Panc1 (cell line): ENCODE data around the gene SLC16A5. TPM values are rescaled to one million over a fixed set of nuclear protein-coding genes. Genes with fewer than 3 reads are reported as not detected.
A peak's percentile ranks its signal among the peaks of the same experiment; 100 is the strongest.
"Not testable (repeated sequence)": the region's sequence is repeated elsewhere in the genome, so short reads cannot be mapped to it uniquely, and the experiment has no call there.

Experiments used
- ATAC-seq: fragments of 200-7000 bp; cut with Tn5 transposase; 2 replicates; pipeline ENCODE4 v1.9.1; 2020; ENCODE audit warnings: mild to moderate bottlenecking, moderate library complexity
- BruUV-seq: library from RNA; stranded (reverse); fragments of 400-500 nt; replicated peaks from 2 replicates; lab custom pipeline; 2021; lab: Mats Ljungman, UMichigan
- CTCF ChIA-PET: fragments of 300-600 bp; sonication (Branson Sonifier 250); formaldehyde crosslinking; loops from one replicate; lab custom pipeline; 2022; ENCODE audit warnings: antibody characterized with exemption; lab: Charles Lee
- POLR2A ChIA-PET: fragments of 300-600 bp; sonication (Branson Sonifier 250); formaldehyde crosslinking; loops from one replicate; lab custom pipeline; 2022; ENCODE audit warnings: antibody characterized with exemption; lab: Charles Lee
- DNase-seq: peaks from one replicate; pipeline ENCODE4 v3.0.0-alpha.2; 2010; ENCODE audit warnings: low read depth, low spot score
- H3K27ac ChIP-seq: 2 replicates; pipeline ENCODE4 v1.5.1; 2011; ENCODE audit warnings: mild to moderate bottlenecking, low read length, inconsistent platforms
- H3K27me3 ChIP-seq: fragments of 200-500 bp; sonication (Bioruptor generic); 2 replicates; pipeline ENCODE4 v1.6.0; 2014; ENCODE audit warnings: low read length, inconsistent platforms; ENCODE audit not compliant: control insufficient read depth, insufficient read depth
- H3K36me3 ChIP-seq: fragments of 200-500 bp; sonication (Bioruptor generic); 2 replicates; pipeline ENCODE4 v1.5.1; 2014; ENCODE audit warnings: inconsistent platforms, mild to moderate bottlenecking, low read length, moderate library complexity; ENCODE audit not compliant: control insufficient read depth, insufficient read depth
- H3K4me1 ChIP-seq: 2 replicates; pipeline ENCODE4 v1.5.1; 2011; ENCODE audit warnings: inconsistent platforms, mild to moderate bottlenecking, low read length, moderate library complexity; ENCODE audit not compliant: control insufficient read depth, insufficient read depth
- H3K4me3 ChIP-seq, 2 experiments: 2 replicates each; pipeline ENCODE4 v1.5.1; 2011 to 2012; ENCODE audit warnings: low read depth in 2 of 2, low read length in 2 of 2, mild to moderate bottlenecking in 2 of 2, inconsistent platforms in 1 of 2, moderate library complexity in 1 of 2
- H3K9me3 ChIP-seq: fragments of 200-500 bp; sonication (Bioruptor generic); 2 replicates; pipeline ENCODE4 v1.5.1; 2014; ENCODE audit warnings: low read depth, mild to moderate bottlenecking, inconsistent platforms, low read length, moderate library complexity; ENCODE audit not compliant: control insufficient read depth, insufficient read depth
- CTCF ChIP-seq: fragments of 450-650 bp; IDR thresholded peaks from 2 replicates; pipeline ENCODE4 v1.5.1; 2017; ENCODE audit warnings: mild to moderate bottlenecking
- POLR2AphosphoS5 ChIP-seq: IDR thresholded peaks from 2 replicates; pipeline ENCODE4 v1.6.1; 2012; ENCODE audit warnings: mild to moderate bottlenecking, low read depth, low read length, moderate library complexity
- REST ChIP-seq, 2 experiments: IDR thresholded peaks; 2 replicates each; pipeline ENCODE4 v1.6.1; 2011 to 2012; ENCODE audit warnings: low read depth in 2 of 2, control low read depth in 1 of 2, low read length in 1 of 2, mild to moderate bottlenecking in 1 of 2, moderate library complexity in 1 of 2; ENCODE audit not compliant: insufficient read depth in 1 of 2
- SIN3A ChIP-seq: IDR thresholded peaks from 2 replicates; pipeline ENCODE4 v1.6.1; 2012; ENCODE audit warnings: low read depth, mild to moderate bottlenecking, low read length, moderate library complexity, borderline replicate concordance; ENCODE audit not compliant: insufficient read depth
- TCF7L2 ChIP-seq: IDR thresholded peaks from 2 replicates; pipeline ENCODE4 v1.6.1; 2011; ENCODE audit warnings: mild to moderate bottlenecking, low read depth, low read length, inconsistent platforms
- in situ Hi-C: cut with HindIII; loops from 2 replicates; pipeline ENCODE4 v1.10.0; 2016; ENCODE audit warnings: low sequenced_read_pairs, low pct_unique_long_range_greater_than_20kb
- intact Hi-C: fragments of 100-400 bp; cut with micrococcal nuclease; formaldehyde crosslinking; loops from one replicate; pipeline ENCODE4 v1.10.0; 2022; ENCODE audit not compliant: unreplicated experiment
- total RNA-seq: library from RNA; stranded (reverse); gene quantifications from one replicate; pipeline ENCODE4 v1.2.1, GENCODE V29; 2021; ENCODE audit not compliant: unreplicated experiment

The SLC16A5 gene
- total RNA-seq, 1 experiment from 2014 or later: 46.6 TPM

GRCh38 chr17:75045946-75046406, 41.8 kb upstream of the SLC16A5 start:
- DNase-seq, H3K36me3 ChIP-seq, CTCF ChIA-PET, H3K27me3 ChIP-seq, ATAC-seq, in situ Hi-C loops, H3K9me3 ChIP-seq, intact Hi-C loops, POLR2A ChIA-PET: not testable (repeated sequence)
- Histone ChIP-seq H3K4me3 (peak overlapping the region; percentile 96 to 100), H3K4me1 (peaks cover 15% of the 10 kb centered on the region), H3K27ac (peak overlapping the region; percentile 97)
- TSS peak; percentile 82 for BruUV-seq

GRCh38 chr17:75046407-75047289, 41.1 kb upstream of the SLC16A5 start, which contains the start of the genes ATP5PD and KCTD2:
ATP5PD (minus strand) TSS chr17:75046969; CDS start chr17:75042650, 4,319 bp downstream.
KCTD2 (plus strand) TSS chr17:75047225; CDS start chr17:75047251, 26 bp downstream.
- intact Hi-C loops: no loop called here

GRCh38 chr17:75047398-75048098, 40.2 kb upstream of the SLC16A5 start:
- intact Hi-C loops: no loop called here
- ATAC-seq: peak; percentile 42

More at GRCh38 chr17:75046407-75047289, 41.1 kb upstream of the SLC16A5 start, which contains the start of the genes ATP5PD and KCTD2:
- Histone ChIP-seq H3K9me3 (no peaks in the 10 kb centered on the region), H3K27ac (peak within 1 kb of the TSS; percentile 97), H3K4me1 (peaks cover 15% of the 10 kb centered on the region), H3K4me3 (peak within 1 kb of the TSS; percentile 96 to 100), H3K27me3 (no peaks in the 10 kb centered on the region), H3K36me3 (peaks cover 6% of the 10 kb centered on the region; the same call in 1 of the 2 replicates)
- POLR2A ChIA-PET: interaction anchor here (0.5 to 0.7 kb wide), 3 partner anchors 9 to 145 kb away, joined by 3 to 6 read pairs (median 5); no protein-coding TSS in a partner anchor
- in situ Hi-C loops: no loop called here
- DNase-seq (peak; percentile 67), ATAC-seq (peak; percentile 98)
- BruUV-seq: no TSS peak
- CTCF ChIA-PET: interaction anchor here (0.6 to 0.9 kb wide), 3 partner anchors 34 to 85 kb away, joined by 4 to 7 read pairs (median 6); no protein-coding TSS in a partner anchor
- 0 out of 2 replicates have a peak, but pooled peaks have one; percentile 22 for TF ChIP-seq SIN3A
- peak; percentile 98 for TF ChIP-seq POLR2AphosphoS5
- TF ChIP-seq CTCF: no peak
- TF ChIP-seq TCF7L2: peak; percentile 48; the same call in 1 of the 2 replicates

More at GRCh38 chr17:75047398-75048098, 40.2 kb upstream of the SLC16A5 start:
- in situ Hi-C loops: no loop called here
- peak overlapping the region; percentile 88 for H3K27ac ChIP-seq
- ChIA-PET CTCF (interaction anchor here (0.6 to 0.9 kb wide), 3 partner anchors 33 to 86 kb away, joined by 4 to 7 read pairs (median 6); no protein-coding TSS in a partner anchor), POLR2A (interaction anchor here (0.7 kb wide), 1 partner anchor 8 kb away, joined by 3 read pairs; no protein-coding TSS in a partner anchor)
- no TSS peak for BruUV-seq
- H3K36me3 ChIP-seq: peaks cover 7% of the 10 kb centered on the region; the same call in 1 of the 2 replicates
- DNase-seq: no peak
- peaks cover 15% of the 10 kb centered on the region for H3K4me1 ChIP-seq
- H3K4me3 ChIP-seq: peak overlapping the region; percentile 96 to 100
- TF ChIP-seq REST (IDR thresholded peaks at IDR 0.05; ENCODE audit: insufficient read depth in 1 of 2, low read depth in 2 of 2, low read length in 1 of 2): no peak
- no peak for TF ChIP-seq CTCF
- TF ChIP-seq SIN3A: no peak; the same call in 1 of the 2 replicates
- no peak for TF ChIP-seq TCF7L2
- TF ChIP-seq POLR2AphosphoS5: no peak
- H3K9me3 ChIP-seq: no peaks in the 10 kb centered on the region
- no peaks in the 10 kb centered on the region for H3K27me3 ChIP-seq
